GM19467 (cell line): ENCODE results near the gene HCAR2.
"Not testable (repeated sequence)": the region's sequence is repeated elsewhere in the genome, so short reads cannot be mapped to it uniquely, and the experiment has no call there.

Source experiments
- ATAC-seq: cut with Tn5 transposase; IDR thresholded peaks from one replicate; pipeline ENCODE4 v1.9.1; 2021; ENCODE audit warnings: mild to moderate bottlenecking, moderate library complexity; ENCODE audit not compliant: unreplicated experiment

Gene HCAR2

DNA sequence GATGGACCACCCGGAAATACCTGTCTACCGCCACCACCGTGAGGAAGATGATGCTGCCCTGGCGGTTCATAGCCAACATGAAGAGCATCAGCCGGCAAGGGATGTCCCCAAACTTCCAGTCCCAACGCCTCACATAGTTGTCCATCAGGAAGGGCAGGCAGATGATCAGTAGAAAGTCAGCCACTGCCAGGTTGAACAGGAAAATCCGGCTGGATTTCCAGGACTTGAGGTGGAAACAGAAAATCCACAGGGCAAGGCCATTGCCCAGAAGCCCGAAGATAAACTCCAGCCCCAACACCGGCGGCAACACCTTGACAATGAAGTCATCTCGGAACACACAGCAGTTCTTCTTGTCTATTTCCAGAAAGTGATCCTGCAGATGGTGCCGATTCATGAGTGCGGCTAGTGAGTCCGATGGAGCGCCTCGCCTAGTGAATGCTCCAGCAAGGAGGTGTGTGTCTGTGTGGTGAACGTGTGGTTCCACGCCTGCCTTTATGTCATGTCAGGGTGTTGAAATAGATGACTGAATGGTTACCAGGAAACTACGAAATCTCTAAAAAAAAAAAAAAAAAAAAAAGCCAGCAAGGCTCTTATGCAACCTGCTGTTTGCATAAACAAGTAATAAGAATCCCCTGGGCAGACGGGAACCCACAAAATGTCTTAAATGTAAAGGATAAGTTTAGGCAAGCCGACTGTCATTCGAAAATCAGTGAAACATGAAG is at the start of gene HCAR2:
TSS of gene HCAR2 (minus strand) at position 468 of the 722 bp plus-strand sequence. CDS start at position 394, 74 bp downstream.
- not testable (repeated sequence) for ATAC-seq

DNA sequence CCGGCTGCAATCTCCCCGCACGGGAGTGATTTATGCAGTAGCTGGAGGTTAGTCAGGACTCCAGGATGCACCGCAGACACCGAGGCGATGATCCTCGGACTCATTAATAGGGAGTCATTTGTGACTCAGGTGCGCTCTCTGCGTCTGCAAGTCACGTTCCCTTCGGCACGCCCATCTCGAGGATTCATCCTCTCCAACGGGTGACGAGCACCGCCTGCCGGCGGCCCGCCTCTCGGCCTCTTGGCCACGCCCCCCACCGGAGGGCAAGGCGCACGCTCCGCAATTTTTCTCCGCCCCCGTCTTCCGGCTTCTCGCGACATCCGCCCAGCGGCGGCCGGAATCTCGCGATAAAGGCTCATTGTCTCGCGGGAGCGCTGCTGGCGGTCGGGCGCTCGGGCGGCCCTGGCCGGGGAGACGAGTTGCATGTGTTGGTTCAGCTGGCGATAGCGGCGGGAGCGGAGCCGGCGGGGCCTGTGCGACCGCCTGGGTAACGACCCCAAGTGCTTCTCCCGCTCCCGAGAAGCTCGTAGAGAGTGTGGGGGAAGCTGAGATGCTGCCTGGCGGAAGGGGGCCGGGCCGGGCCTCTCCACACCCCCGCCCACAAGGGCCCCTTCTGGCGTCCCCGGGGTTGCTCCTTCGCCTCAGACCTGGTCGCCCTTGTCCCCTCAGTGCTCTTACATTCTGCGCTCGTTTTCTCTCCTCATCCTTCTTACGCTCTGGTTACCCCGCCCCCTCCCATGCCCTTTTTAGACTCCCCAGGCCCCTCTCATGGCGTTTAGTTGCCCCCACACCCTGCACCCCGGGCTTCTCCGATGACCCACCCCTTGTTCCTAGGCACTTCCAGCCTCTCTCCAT is 49.5 kb upstream of the HCAR2 start, which contains the start of gene DENR:
TSS of gene DENR (plus strand) at position 361 of the 855 bp plus-strand sequence. CDS start 878 bp downstream, outside the sequence.
- peak; percentile 91 for ATAC-seq

GRCh38 chr12:122750781-122751515 is 47.8 kb upstream of the HCAR2 start:
- ATAC-seq, result not testable (repeated sequence)

- ATAC-seq, result no peak
Measured at GRCh38 chr12:122749569-122750332, 46.6 kb upstream of the HCAR2 start.

DNA sequence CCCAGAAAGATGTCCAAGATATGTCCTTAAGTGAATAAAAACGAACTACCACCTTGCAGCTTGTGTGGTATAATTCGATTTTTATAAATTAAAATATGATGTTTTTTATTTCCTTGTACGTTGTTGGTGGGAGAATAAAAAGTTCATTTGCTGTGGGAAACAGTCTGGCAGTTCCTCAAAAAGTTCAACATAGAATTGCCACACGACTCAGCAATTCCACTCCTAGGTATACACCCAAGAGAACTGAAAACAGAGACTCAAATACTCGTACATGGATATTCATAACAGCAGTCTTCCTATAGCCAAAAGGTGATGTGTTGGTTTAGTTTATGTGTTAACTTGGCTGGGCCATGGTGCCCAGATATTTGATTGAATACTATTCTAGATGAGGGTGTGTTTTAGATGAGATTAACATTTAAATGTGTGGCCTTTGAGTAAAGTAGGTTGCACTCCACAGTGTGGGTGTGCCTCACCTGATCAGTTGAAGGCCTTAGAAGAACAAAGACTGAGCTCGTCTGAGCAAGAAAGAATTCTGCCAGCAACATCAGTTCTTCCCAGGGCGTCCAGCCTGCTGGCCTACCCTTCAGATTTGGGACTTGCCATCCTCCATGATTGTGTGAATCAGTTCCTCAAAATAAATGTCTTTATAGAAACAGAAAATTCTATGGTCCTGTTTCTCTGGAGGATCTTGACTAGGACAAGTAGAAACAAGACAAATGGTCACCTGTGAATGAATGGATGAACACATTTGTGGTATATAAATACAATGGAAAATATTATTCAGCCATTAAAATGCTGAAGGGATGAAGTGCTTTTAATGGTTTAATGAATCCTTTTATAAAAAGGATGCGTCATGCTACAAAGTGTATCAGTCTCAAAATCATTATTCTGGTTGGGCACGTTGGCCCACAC is 44.3 kb upstream of the HCAR2 start:
- ATAC-seq, result no peak

- ATAC-seq, result no peak
Measured at GRCh38 chr12:122743895-122744525, 40.9 kb upstream of the HCAR2 start.

DNA sequence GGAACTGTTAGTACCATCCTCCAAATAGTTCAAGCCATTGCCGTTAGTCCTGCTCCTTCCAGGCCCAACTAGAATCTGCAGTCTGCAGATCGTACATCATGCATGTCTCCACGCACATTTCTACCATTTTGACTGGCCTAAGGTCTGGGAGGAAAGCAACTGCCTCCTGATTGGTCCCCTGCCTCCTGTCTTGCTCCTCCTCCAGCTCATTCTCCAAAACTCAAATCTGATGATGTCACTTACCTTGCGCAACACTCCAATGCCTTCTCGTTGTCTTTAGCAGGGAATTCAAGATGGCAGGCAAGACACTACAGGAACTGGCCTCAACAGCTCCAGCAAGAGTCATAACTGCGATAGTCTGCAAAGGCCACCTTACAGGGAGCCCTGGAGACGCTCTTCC is 37.2 kb upstream of the HCAR2 start:
- ATAC-seq, result no peak

GRCh38 chr12:122738571-122738970 is 35.4 kb upstream of the HCAR2 start:
- no peak for ATAC-seq

DNA sequence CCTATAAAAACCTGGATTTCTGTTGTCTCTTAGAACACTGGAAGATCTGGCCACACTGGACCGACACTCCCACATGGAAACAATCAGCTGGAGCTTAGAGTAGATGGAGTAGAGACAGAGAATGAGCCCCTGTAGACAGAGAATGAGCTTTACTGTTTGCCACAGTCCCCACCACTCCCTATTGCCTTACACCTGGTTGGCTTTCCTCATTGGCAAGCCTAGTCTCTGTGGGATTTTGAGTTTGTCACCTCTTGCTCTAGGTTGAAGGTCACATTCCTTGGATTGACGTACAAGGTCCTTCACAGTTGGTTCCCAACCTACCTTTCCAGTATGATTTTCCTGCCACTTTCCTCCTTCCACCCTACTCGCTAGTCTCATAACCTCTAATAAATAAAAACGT is 29.5 kb upstream of the HCAR2 start:
- ATAC-seq, result no peak

- no peak for ATAC-seq
Measured at GRCh38 chr12:122732170-122732569, 29.0 kb upstream of the HCAR2 start.

- ATAC-seq, result no peak
Measured at GRCh38 chr12:122730215-122731014, 27.3 kb upstream of the HCAR2 start, which contains the start of gene HCAR1. HCAR1 (minus strand) TSS chr12:122730844; CDS start chr12:122730339, 505 bp downstream.

- ATAC-seq, result no peak
Measured at GRCh38 chr12:122729583-122730214, 26.5 kb upstream of the HCAR2 start.

DNA sequence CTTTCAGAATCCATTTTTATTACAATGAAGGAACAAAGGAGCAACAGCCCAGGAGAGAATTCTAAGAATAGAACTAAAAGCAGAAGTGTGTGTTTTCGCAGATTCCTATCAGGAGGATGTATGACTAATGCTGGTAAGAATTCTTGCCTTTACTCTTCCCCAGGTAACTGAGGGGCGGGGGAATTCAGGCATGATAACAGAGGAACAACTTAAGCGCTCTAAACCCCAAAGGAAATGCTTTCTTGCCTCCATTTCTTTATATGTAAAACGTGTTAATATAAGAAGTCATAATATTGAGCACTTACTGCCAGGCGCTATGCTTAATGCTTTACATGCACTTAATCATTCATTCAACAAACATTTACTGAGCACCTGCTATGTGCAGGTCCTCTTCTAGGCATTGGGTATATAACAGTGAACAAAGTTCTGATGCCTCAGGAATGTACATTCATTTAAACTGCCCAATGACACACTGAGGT is 23.0 kb upstream of the HCAR2 start:
- no peak for ATAC-seq

GRCh38 chr12:122725452-122726079 is 22.4 kb upstream of the HCAR2 start:
- ATAC-seq, result no peak

- ATAC-seq, result no peak
Measured at GRCh38 chr12:122724641-122725243, 21.6 kb upstream of the HCAR2 start.

DNA sequence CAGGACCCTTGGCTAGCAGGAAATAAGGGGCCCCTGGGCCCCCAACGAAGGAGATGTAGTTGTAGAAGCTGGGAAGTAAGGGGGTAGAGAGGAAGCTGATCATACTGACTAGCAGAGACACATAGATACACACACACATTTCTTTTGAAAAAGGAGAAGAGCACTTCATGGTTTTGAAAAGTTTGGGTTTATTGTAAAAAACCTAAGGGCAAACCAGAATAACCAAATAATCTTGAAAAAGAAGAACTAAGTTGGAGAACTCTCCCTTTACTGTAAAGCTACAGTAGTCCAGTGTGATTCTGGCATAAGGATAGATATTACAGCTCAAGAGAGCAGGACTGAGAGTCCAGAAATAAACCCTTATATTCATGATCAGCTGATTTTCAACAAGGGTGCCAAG is 19.2 kb upstream of the HCAR2 start:
- no peak for ATAC-seq
